Pulmonary artery endothelial cell (primary cell): Measurements from ENCODE around the gene TYW3. TPM values are rescaled to one million over a fixed set of nuclear protein-coding genes. Genes with fewer than 3 reads are reported as not detected.

Source experiments
- DNase-seq: peaks from one replicate; pipeline ENCODE4 v3.0.0-alpha.2; 2011; ENCODE audit warnings: low read depth, low spot score
- total RNA-seq: library from RNA; depleted of rRNA; stranded (reverse); fragments of >200 nt; gene quantifications from 2 replicates; pipeline ENCODE4 v1.2.3, GENCODE V29; 2014

The TYW3 gene, protein sequence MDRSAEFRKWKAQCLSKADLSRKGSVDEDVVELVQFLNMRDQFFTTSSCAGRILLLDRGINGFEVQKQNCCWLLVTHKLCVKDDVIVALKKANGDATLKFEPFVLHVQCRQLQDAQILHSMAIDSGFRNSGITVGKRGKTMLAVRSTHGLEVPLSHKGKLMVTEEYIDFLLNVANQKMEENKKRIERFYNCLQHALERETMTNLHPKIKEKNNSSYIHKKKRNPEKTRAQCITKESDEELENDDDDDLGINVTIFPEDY
- total RNA-seq, result 16.4 and 27.2 TPM in 2 replicates

DNA sequence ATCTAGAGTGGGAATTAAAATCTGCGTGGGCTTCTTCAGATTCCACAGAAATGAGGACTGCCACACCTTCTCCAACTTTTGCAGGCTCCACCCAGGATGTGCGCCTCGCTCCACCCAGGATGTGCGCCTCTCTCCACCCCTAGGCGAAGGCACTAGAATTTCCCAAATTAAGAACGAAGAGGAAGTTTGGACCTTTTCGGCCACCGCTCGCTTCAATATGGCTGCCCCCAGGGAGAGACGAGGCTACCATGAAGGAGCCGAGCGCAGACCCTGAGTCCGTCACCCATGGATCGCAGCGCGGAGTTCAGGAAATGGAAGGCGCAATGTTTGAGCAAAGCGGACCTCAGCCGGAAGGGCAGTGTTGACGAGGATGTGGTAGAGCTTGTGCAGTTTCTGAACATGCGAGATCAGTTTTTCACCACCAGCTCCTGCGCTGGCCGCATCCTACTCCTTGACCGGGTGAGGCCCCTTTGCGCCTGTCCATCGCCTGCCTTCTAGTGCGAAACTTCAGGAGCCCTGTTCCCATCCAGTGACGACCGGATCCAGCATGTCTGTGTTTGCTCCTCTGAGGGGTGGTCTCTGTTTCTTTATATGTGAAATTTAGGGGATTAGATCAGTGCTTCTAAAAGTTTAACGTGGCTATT is at the start of gene TYW3, which contains the start of gene CRYZ:
TYW3 (plus strand) TSS at position 193 of the 644 bp plus-strand sequence; CDS start at position 286, 93 bp downstream.
CRYZ (minus strand) TSS at position 91 of the 644 bp plus-strand sequence. CDS start 8,229 bp downstream, outside the sequence.
- peak; percentile 73 for DNase-seq

DNA sequence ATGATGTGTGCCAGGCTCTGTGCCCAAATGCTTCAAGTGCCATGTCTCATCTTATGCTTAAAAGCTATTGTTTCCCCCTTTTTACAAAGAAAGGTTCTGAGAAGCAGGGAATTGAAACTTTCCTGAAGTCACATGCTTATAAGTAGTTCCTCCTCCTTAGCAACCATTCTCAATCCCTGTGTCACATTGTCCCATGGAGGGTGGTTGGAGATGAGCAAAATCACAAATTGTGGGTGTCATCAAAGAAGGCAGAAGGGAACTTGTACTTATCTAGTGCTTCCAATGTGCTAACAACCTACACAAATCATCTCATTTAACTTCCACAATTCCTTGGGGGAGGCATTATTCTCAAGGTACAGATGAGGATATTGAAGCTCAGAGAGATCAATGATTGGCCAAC is 49.3 kb upstream of the TYW3 start:
- DNase-seq, result no peak

DNA sequence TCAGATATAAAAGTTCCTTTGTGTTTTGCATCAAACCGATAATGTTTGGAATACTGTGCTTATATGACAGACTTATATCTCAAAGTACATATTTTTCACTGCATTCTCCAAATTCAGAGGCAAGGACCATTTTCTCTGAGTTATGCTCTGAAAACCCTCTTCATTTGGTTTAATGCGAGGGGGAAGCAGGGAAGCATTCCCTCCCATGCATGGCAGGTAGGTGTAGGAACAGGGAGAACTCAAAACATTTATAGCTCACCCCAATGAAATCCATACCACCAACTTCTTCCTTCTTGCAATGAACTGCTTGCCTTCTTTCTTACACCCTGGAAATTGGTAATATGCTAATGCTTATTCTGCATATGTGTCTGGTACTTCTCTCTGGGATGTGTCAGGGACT is 48.7 kb upstream of the TYW3 start:
- no peak for DNase-seq

DNA sequence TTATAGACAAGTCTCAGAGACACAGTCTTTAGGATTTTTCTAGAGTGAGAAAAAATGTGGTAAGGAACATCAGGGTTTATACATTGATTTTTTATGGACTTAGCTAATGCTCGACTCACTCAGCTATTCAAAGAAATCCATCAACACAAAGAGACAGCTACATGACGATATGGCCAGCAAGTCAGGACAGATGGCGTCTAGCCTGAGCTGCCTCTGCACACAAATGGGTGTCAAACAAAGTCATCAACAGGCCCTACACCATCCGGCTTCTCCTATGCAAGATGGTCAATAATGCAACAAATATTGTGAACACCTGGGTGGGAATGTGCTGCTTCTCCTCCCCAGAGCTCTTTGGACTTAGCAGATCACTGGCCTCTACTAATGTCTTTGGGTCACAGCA is 46.0 kb upstream of the TYW3 start:
- DNase-seq, result no peak

DNA sequence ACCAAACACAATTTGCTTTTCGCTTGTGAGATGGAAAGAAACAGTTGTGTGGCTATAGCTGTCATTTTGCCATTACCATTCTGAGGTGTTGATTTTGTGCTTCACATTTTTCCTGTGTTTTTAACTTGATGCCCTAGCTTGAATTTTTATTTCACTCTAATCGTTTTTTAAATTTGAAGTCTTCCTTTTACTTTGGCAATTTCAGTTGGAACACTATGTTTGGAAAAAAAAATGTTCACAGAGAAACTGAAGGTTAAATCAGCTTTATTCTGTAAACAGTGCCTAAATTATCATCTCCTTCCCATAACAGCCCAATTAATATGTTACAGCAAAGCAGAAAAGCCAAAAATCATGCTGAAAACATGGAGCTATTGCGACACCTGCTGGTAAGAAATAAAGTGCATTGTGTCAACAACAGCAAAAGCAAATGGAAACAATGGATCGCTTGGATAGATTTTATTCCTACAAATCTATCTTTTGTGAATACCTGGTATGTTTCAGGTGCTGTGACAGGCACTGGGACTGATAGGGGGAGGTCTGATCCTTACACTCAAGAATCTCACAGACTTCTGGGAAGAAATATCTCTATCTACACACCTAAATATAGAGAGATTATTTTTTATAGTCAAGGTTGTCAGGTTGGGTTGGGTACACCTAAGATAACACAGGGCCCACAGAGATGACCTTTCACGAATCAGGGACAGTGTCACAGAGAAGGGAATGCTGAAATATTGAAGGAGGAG is 43.2 kb upstream of the TYW3 start:
- DNase-seq, result peak; percentile 7

DNA sequence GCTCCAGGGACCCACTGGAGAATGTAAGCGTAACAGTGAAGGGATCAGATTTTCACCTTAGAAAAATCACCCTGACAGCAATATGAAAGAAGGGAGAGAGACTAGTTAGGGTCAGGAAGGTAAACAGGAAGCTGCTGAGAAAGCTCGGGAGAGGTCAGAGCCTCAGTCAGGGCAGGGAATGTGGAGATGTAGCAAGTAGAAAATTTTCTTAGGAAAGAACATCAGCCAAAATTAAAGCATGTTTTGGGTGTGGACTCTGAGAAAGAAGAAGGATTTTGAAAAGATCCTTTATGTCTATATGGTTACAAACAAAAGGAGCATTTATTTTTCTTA is 42.6 kb upstream of the TYW3 start:
- no peak for DNase-seq

DNA sequence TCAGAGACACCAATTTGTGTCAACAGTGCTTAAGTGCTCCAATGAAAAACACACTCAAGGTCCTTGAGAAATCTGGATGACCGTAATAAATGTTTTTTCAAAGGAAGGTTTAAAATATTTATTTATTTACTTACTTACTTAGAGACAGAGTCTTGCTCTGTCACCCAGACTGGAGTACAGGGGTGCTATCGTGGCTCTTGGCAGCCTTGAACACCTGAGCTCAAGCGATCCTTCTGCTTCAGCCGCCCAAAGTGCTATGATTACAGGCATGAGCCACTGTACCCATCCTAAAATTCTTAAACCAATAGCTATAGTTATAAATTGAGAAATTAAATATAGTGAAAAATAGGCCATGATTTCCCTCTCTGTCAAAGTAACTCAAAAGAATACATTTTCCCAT is 42.0 kb upstream of the TYW3 start:
- no peak for DNase-seq

DNA sequence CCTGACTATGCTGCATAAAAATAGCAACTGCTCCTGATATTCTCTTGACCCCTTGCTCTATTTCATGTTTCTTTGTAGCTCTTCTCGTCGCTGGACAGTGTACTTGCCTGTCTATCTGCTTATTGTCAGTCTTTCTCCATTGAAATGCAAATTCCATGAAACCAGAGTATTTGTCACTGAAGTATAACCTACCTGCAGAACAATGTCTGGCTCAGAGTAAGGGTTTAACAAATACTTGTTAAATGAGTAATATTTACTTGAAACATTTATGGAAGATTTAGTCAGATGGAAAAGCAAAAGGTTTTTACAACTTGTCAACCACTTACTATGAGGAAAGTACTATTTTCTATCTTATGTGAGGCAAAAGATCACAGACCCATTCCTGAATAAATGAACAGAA is 39.5 kb upstream of the TYW3 start:
- no peak for DNase-seq

DNA sequence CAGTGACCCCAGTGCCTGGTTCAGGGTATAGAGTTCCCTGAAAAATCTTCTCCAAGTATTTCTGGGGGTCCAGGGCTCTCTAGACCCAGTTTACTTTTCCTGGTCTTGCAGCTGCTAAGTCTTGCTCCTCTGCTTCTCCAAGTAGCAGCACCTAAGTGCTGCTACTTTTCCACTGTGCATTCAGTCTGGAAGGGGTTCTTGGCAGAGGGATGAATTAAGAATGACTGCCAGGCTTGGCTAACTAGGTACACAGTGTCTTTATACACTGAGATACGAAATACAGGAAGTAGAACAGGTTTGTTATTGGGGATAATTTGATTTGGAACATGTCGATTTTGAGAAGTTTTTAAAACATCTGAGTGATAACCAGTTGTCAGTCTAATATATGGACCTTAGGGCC is 35.1 kb upstream of the TYW3 start:
- no peak for DNase-seq

DNA sequence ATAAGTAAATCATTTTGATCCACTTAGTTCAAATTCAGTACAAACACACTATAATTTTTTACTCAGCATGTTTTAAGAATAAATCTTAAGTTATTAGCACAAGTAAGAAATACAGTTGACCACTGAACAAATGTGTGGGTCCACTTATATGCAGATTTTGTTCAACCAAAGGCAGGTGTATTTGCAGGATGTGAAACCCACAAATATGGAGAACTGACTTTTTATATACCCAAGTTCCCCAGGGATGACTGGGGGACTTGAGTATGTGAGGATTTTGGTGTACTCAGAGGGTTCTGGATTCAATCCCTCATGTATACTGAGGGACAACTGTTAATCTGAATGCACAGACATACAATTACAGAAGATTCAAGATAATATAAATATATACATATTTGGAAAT is 33.6 kb upstream of the TYW3 start:
- no peak for DNase-seq

DNA sequence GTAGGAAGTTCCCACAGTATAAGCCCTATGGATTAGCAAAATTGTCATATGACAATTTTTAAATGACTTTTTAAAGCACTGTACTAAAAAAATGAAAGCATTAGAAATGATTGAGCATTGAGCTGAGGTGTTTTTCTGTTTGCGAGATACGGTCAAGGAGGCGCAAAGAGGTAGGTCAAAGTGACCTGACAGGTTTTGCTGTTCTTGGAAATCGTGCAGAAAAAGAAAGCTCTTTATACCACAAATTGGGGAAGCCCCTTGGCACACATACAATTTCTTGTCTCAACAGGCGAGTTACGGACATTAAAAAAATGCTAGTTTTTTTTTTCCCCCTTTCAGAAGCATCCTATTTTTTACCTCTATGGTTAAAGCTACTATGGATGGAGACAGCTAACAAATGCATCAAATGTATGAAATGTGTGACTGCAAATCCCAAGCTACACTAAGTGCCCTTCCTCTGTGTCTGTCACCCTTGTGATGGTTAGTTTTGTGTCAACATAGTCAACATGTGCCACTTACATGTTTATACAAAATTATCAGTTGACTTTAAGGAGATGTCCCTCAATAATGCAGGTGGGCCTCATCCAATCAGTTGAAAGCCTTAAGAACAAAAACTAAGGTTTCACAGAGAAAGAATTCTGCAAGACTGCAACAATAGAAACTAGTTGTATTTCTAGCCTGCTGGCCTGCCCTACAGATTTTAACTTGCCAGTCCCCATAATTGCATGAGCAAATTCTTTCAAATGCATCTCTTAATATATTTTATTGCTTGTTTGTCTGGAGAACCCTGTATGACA is 29.4 kb upstream of the TYW3 start:
- no peak for DNase-seq

DNA sequence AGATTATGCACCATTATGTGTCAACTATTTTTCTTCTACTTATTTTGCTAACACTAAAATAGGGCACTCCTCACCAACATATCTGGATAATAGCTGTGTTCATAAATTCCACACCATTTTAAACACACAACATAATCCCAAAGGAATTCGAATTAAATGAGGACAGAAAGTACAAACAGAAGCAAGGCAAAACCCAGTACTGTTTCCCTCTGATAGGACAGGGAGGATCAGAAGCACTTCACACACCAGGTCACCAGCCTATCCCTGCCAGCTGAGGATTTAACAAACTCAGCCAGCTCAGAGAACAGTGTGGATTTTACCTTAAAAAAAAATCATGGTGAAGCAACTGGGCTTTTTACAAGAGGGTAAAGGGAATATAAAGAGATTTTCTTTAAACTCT is 20.1 kb upstream of the TYW3 start:
- no peak for DNase-seq

DNA sequence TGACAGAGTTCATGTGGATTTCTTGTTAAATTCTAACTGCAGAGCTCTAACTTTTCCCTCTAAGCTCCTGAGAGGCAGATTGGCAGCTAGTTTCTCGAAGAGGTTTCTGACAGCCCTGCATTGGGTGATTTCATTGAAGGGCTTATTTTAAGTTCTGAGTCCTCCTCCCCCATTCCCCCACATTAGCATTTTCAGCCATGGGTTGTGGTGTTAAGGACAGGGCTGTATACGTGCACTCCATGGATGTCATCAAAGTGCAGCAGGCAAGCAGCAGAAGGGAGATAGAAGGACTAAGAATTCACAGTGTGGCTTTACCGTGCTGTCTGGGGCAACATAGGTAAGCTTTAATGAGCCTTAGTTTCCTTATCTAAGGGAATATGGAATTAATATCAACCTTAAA is 19.1 kb upstream of the TYW3 start:
- DNase-seq, result no peak

DNA sequence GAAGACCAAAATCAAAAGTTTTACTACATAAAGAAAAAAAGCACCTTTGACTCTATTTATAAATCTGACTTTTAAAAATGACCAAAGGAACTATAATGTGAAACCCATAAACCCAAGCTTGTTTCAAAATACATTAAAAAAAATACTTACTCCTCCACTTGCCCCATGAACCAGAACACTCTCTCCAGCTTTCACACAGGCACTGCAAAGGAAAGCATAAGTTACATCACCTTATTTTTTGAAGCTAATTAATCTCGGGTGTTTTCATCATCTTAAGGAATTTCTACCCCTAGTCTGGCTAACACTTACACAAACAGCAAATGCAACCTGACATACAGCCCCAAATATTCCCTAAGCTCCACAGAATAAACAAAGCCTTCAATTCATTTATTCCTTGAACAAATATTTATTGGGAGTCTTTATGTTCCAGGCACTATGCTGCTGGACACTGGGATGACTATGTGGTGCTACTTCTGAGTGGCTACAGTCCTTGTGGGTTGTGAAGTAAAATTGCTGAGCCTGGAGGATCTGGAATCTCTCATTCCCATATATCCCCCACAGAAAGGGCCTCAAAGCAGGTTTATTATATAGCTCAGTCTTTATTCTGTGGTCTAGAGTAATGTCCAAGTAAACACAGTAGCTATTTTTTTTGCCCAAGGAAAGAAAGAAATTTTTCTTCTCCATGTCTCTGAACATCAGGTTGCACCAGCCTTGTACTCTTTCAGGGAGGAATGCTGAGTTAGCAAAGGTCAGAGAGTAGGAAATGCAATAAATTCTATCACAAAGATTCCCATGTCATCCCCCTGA is 18.3 kb upstream of the TYW3 start:
- DNase-seq, result no peak

DNA sequence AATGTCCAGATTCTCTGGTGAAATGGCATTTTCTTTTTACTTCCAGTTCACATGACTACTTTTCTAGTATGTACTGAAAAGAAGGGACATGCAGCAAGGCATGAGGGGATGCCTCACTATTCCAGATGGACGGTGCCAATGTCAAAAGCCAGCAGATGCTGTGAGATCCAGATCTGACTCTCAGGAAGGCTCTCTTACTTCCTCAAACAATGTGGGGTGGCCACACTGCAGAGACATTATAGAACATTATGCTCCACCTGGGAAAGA is 17.8 kb upstream of the TYW3 start:
- DNase-seq, result no peak

DNA sequence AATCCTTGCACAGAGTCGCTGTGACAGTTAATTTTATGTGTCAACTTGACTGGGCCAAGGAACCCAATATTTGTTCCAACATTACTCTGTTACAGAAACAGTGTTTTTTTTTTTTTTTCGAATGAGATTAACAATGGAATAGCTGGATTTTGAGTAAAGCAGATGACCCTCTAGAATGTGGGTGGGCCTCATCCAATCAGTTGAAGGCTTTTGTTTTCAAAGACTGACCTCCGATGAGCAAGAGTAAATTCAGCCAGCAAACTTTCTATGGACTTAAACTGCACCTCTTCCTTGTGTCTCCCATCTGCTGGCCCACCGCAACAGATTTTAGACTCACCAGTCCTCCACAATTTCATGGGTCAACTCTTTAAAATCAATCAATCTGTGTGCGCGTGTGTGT is 17.1 kb upstream of the TYW3 start:
- DNase-seq, result no peak

DNA sequence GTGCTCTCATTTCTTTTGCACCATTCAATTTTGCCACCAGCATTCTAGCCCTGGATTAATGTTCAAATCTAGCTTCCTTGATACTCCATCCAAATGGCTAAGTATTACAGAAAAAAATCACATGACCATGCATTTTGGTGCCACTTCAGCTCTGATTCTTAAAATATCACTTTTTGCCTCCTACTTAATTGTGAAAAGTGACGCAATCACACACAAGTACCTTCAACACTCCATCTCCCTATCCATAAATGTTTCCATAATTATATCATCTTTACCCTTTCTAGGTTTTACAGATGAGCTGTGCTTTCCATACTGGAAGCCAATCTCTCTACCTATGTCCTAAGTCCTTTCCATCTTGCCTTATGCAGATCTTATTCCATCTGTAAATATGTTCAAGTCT is 16.1 kb upstream of the TYW3 start:
- DNase-seq, result no peak

DNA sequence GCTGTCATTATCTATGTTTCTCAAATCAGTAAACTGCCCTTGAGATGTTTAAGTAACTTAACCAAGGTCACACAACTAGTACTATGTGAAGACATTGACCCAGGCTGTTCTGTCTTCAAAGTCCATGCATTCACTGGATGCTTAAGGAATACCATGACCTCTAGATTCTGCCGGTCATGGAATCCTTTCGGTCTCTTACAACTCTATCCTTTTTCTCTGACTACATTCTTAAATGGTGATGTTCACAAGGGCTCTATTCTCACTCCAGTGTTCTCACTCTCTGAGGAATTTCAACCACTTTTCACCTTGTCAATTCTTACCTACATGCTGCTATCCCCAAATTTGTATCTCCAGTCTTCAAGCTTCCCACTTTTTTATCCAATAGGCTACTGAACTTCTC is 15.3 kb upstream of the TYW3 start:
- DNase-seq, result no peak

DNA sequence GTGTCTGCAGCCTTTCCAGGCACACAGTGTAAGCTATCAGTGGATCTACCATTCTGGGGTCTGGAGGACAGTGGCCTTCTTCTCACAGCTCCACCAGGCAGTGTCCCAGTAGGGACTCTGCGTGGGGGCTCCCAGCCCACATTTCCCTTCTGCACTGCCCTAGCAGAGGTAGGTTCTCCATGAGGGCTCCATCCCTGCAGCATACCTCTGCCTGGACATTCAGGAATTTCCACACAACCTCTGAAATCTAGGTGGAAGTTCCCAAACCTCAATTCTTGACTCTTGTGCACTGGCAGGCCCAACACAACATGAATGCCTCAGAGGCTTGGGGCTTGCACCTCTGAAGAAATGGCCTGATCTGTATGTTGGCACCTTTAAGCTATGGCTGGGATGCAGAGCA is 6.9 kb upstream of the TYW3 start:
- DNase-seq, result no peak

DNA sequence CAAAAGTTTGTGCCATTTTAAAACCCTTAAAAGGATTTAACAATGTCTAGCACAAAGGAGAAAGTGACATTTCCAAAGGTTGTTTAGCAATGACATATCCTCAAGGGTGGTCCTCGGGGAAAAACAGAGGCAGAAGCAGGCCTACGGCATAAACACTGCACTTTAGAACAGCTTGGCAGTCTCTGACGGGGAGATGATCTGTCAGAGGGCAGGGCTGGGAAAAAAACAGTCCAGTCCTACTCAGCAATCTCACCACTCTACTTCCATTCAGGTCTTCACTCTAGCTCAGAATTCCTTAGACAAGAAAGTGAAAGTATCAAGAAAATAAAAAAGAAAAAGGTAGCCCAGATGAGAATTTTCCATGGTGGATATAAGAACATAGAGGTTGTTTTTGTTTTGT is 4.2 kb upstream of the TYW3 start:
- no peak for DNase-seq

DNA sequence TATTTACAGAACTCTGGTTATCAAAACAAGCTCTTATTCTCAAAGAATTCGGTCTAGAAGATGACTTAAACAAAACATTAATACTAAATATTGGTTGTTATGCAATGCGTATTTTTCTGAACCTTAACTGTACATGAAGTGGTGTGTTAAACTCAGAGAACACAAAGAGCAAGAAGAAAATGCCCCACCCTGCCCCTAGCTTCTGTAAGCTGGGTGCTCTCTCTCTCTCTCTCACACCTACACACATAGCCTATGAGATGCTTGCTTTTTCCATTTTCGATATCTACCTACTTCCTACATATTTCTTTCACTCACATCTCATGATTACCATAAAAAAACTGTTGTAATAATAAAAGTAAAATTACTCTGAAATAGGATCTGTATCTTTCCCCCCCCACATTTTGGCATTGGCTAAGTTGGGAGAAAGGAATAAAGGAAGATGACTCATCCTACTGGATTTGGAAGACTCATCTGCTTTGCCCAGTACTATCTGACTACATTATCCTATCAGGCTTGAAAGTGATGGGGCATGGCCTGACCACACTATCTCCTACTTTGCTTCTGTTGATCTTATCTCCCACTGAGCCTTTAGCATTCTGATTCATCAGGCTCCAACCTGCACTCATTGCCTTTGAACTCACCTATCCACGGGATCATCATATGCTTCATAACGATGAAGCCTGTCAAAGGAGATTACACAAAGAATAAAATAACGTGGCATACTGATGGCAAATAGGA is 3.0 kb upstream of the TYW3 start:
- DNase-seq, result no peak
